Measurements from ENCODE around the gene PTPRE. TPM values are rescaled to one million over a fixed set of nuclear protein-coding genes. Genes with fewer than 3 reads are reported as not detected.

PTPRE gene
- total RNA-seq, 1 experiment from 2014 or later, result 11.6 TPM

GRCh38 chr10:127948791-127949190, 41.9 kb downstream of the PTPRE start:
- H3K27me3 ChIP-seq (replicated peaks; ENCODE audit: insufficient read depth, low read depth, low read length, poor library complexity), result no peaks in the 10 kb centered on the region
- H3K36me3 ChIP-seq (ENCODE audit: insufficient read depth, low read length, poor library complexity, severe bottlenecking), result no peaks in the 10 kb centered on the region
- TF ChIP-seq EZH2 (IDR thresholded peaks at IDR 0.05; ENCODE audit: borderline replicate concordance, low read depth, low read length, poor library complexity, severe bottlenecking), result no peak
- no peak for TF ChIP-seq CTCF (conservative IDR thresholded peaks at IDR 0.05; ENCODE audit: low read depth, low read length)
- H3K9me3 ChIP-seq (ENCODE audit: low read depth, low read length, poor library complexity, severe bottlenecking), result no peaks in the 10 kb centered on the region
- H3K4me3 ChIP-seq (ENCODE audit: low read depth, low read length, poor library complexity, severe bottlenecking), result no peak overlapping the region
- ChIA-PET POLR2A (ENCODE audit: low non-redundant PET) (no interaction called here), CTCF (no interaction called here)
- BruUV-seq (replicated peaks), result no TSS peak
- no peaks in the 10 kb centered on the region for H3K4me1 ChIP-seq (ENCODE audit: insufficient read depth, low read length, poor library complexity, severe bottlenecking)
- no peak overlapping the region for H3K27ac ChIP-seq (ENCODE audit: low read depth, low read length, poor library complexity, severe bottlenecking)
- DNase-seq (ENCODE audit: low spot score), result no peak
- intact Hi-C loops (cut with micrococcal nuclease; ENCODE audit: unreplicated experiment), result no loop called here

- ChIA-PET POLR2A (ENCODE audit: low non-redundant PET) (no interaction called here), CTCF (no interaction called here)
- Histone ChIP-seq H3K27me3 (replicated peaks; ENCODE audit: insufficient read depth, low read depth, low read length, poor library complexity) (no peaks in the 10 kb centered on the region), H3K9me3 (ENCODE audit: low read depth, low read length, poor library complexity, severe bottlenecking) (no peaks in the 10 kb centered on the region), H3K36me3 (ENCODE audit: insufficient read depth, low read length, poor library complexity, severe bottlenecking) (no peaks in the 10 kb centered on the region), H3K4me1 (ENCODE audit: insufficient read depth, low read length, poor library complexity, severe bottlenecking) (no peaks in the 10 kb centered on the region), H3K27ac (ENCODE audit: low read depth, low read length, poor library complexity, severe bottlenecking) (no peak overlapping the region), H3K4me3 (ENCODE audit: low read depth, low read length, poor library complexity, severe bottlenecking) (no peak overlapping the region)
- intact Hi-C loops (cut with micrococcal nuclease; ENCODE audit: unreplicated experiment), result no loop called here
- no peak for DNase-seq (ENCODE audit: low spot score)
- BruUV-seq (replicated peaks), result no TSS peak
- TF ChIP-seq CTCF (conservative IDR thresholded peaks at IDR 0.05; ENCODE audit: low read depth, low read length), result no peak
- no peak for TF ChIP-seq EZH2 (IDR thresholded peaks at IDR 0.05; ENCODE audit: borderline replicate concordance, low read depth, low read length, poor library complexity, severe bottlenecking)
These were observed 42.9 kb downstream of the PTPRE start for GRCh38 chr10:127949831-127950230.

- no TSS peak for BruUV-seq (replicated peaks)
- Histone ChIP-seq H3K4me1 (ENCODE audit: insufficient read depth, low read length, poor library complexity, severe bottlenecking) (no peaks in the 10 kb centered on the region), H3K4me3 (ENCODE audit: low read depth, low read length, poor library complexity, severe bottlenecking) (no peak overlapping the region), H3K27me3 (replicated peaks; ENCODE audit: insufficient read depth, low read depth, low read length, poor library complexity) (peaks cover 3% of the 10 kb centered on the region), H3K27ac (ENCODE audit: low read depth, low read length, poor library complexity, severe bottlenecking) (no peak overlapping the region), H3K36me3 (ENCODE audit: insufficient read depth, low read length, poor library complexity, severe bottlenecking) (no peaks in the 10 kb centered on the region), H3K9me3 (ENCODE audit: low read depth, low read length, poor library complexity, severe bottlenecking) (no peaks in the 10 kb centered on the region)
- ChIA-PET CTCF (no interaction called here), POLR2A (ENCODE audit: low non-redundant PET) (no interaction called here)
- intact Hi-C loops (cut with micrococcal nuclease; ENCODE audit: unreplicated experiment), result no loop called here
- DNase-seq (ENCODE audit: low spot score), result no peak
- TF ChIP-seq CTCF (conservative IDR thresholded peaks at IDR 0.05; ENCODE audit: low read depth, low read length) (no peak), EZH2 (IDR thresholded peaks at IDR 0.05; ENCODE audit: borderline replicate concordance, low read depth, low read length, poor library complexity, severe bottlenecking) (no peak)
These were observed 45.1 kb downstream of the PTPRE start for GRCh38 chr10:127951861-127952574.

All from A673 (cell line).